C4-2B (cell line): ENCODE measurements around the gene EPB41L4B.

ENCODE experiments used
- CTCF ChIP-seq: fragments of 450-650 bp; conservative IDR thresholded peaks from 2 replicates; pipeline ENCODE4 v1.5.1; 2017; ENCODE audit warnings: mild to moderate bottlenecking
- ZFX ChIP-seq: fragments of 450-650 bp; IDR thresholded peaks from 2 replicates; pipeline ENCODE4 v1.6.1; 2017

- no peak for TF ChIP-seq CTCF
- TF ChIP-seq ZFX = no peak
Observed at GRCh38 chr9:109203761-109204360, 117.0 kb downstream of the EPB41L4B start.
